IPS-NIHi11 (cell line): ENCODE results near the gene ZNF497.
"Not testable (repeated sequence)": the region's sequence is repeated elsewhere in the genome, so short reads cannot be mapped to it uniquely, and the experiment has no call there.

Experiments used
- DNase-seq: peaks from one replicate; pipeline ENCODE4 v3.0.0; 2012; ENCODE audit warnings: mixed read lengths, low spot score

The ZNF497 gene

GRCh38 chr19:58394821-58395219, 32.3 kb upstream of the ZNF497 start:
- no peak for DNase-seq

GRCh38 chr19:58393725-58394033, 31.1 kb upstream of the ZNF497 start:
- no peak for DNase-seq

GRCh38 chr19:58392945-58393724, 30.6 kb upstream of the ZNF497 start:
- no peak for DNase-seq

GRCh38 chr19:58388175-58388526, 25.6 kb upstream of the ZNF497 start:
- no peak for DNase-seq

GRCh38 chr19:58387338-58388174, 25.0 kb upstream of the ZNF497 start:
- DNase-seq: no peak

GRCh38 chr19:58386576-58387337, 24.2 kb upstream of the ZNF497 start, which contains the start of gene RPS5:
TSS of gene RPS5 (plus strand) at chr19:58387269. CDS start at chr19:58388138, 869 bp downstream.
- DNase-seq: peak; percentile 95

GRCh38 chr19:58385891-58386575, 23.5 kb upstream of the ZNF497 start:
- no peak for DNase-seq

GRCh38 chr19:58385313-58385890, 22.9 kb upstream of the ZNF497 start:
- no peak for DNase-seq

GRCh38 chr19:58382997-58383603, 20.5 kb upstream of the ZNF497 start:
- DNase-seq: no peak

GRCh38 chr19:58381460-58382212, 19.1 kb upstream of the ZNF497 start:
- no peak for DNase-seq

- DNase-seq: peak; percentile 93
Measured at GRCh38 chr19:58380662-58381459, 18.3 kb upstream of the ZNF497 start, which contains the start of gene ZNF837. TSS of gene ZNF837 (minus strand) at chr19:58381030. CDS start at chr19:58369332, 11,698 bp downstream.

- DNase-seq: no peak
Measured at GRCh38 chr19:58380037-58380661, 17.6 kb upstream of the ZNF497 start.

GRCh38 chr19:58379246-58379645, 16.7 kb upstream of the ZNF497 start:
- DNase-seq: no peak

GRCh38 chr19:58376724-58377123, 14.2 kb upstream of the ZNF497 start:
- not testable (repeated sequence) for DNase-seq

GRCh38 chr19:58374200-58374599, 11.6 kb upstream of the ZNF497 start:
- DNase-seq: no peak

GRCh38 chr19:58372311-58373133, 10.0 kb upstream of the ZNF497 start:
- DNase-seq: no peak

GRCh38 chr19:58368561-58369360, 6.2 kb upstream of the ZNF497 start:
- DNase-seq: no peak
